GM18511 (cell line): Measurements from ENCODE around the gene FAM168A.
"Not testable (repeated sequence)": the region's sequence is repeated elsewhere in the genome, so short reads cannot be mapped to it uniquely, and the experiment has no call there.

Source experiments
- ATAC-seq: cut with Tn5 transposase; IDR thresholded peaks from one replicate; pipeline ENCODE4 v1.9.1; 2021; ENCODE audit warnings: mild to moderate bottlenecking, moderate library complexity; ENCODE audit not compliant: unreplicated experiment

The FAM168A gene

GRCh38 chr11:73597336-73597955, 466 bp downstream of the FAM168A start:
- no peak for ATAC-seq

- ATAC-seq = no peak
Measured at GRCh38 chr11:73596547-73596946, 1.4 kb downstream of the FAM168A start.

GRCh38 chr11:73592640-73593039, 5.3 kb downstream of the FAM168A start:
- no peak for ATAC-seq

- no peak for ATAC-seq
Measured at GRCh38 chr11:73591743-73592142, 6.2 kb downstream of the FAM168A start.

- ATAC-seq = no peak
Measured at GRCh38 chr11:73590991-73591390, 6.9 kb downstream of the FAM168A start.

- no peak for ATAC-seq
Measured at GRCh38 chr11:73586791-73587190, 11.1 kb downstream of the FAM168A start.

- ATAC-seq = no peak
Measured at GRCh38 chr11:73585834-73586575, 11.9 kb downstream of the FAM168A start.

GRCh38 chr11:73584831-73585230, 13.1 kb downstream of the FAM168A start:
- no peak for ATAC-seq

- ATAC-seq = no peak
Measured at GRCh38 chr11:73582653-73583052, 15.3 kb downstream of the FAM168A start.

- not testable (repeated sequence) for ATAC-seq
Measured at GRCh38 chr11:73580749-73581148, 17.2 kb downstream of the FAM168A start.

DNA sequence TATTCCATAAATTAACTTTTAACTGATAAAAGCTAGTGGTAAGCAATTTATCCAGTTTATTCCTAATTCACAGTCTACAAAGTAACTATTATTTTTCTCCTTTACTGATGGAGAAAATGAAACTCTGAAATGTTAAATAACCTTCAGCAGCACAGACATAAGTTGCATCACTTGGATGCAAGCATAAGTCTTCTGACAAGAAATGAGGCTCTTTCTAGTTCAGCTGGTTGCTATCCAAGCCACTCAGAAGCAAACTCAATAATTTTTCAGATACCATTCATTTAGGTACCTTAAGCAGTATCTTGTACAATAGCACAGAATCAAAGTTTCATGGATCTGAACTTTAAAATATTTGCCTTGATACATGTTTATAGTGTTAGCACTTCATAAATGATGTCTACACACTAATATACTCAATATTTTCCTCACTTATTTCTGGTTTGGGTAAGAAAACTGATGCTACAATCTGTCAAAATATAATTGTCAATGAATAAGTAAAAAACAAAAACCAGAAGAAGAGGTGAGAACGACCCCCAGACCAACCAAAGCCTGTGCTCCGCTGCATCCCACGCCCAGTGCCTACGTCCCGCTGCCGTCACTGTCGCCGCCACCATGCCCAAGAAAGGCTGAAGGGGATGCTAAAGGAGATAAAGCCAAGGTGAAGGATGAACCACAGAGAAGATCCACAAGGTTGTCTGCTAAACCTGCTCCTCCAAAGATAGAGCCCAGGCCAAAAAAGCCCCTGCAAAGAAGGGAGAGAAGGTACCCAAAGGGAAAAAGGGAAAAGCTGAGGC, 18.1 kb downstream of the FAM168A start:
- no peak for ATAC-seq

- ATAC-seq = no peak
Measured at GRCh38 chr11:73578592-73579185, 19.2 kb downstream of the FAM168A start.

GRCh38 chr11:73577496-73577917, 20.4 kb downstream of the FAM168A start:
- ATAC-seq = no peak

DNA sequence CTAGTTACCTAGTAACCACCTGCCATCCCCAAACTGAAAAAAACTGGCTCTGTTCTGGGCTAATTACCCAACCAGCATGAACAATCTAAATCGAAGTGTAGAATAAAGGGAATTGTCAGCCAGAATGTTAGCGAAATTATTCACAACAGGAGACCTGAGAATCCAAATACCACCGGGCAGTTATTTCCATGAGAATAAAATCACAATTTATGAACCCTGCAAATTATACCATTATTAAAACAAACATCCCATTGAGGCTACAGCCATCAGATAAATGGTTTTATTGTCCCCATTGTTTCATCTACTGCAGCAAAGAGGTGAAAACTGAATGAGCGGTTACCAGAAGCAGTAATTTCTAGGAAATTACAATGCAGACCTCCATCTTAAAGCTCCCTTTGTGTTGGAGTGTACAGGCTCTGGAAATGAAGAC, 21.7 kb downstream of the FAM168A start:
- ATAC-seq = no peak

- not testable (repeated sequence) for ATAC-seq
Measured at GRCh38 chr11:73571982-73572381, 25.9 kb downstream of the FAM168A start.

- ATAC-seq = no peak
Measured at GRCh38 chr11:73570415-73571114, 27.3 kb downstream of the FAM168A start.

DNA sequence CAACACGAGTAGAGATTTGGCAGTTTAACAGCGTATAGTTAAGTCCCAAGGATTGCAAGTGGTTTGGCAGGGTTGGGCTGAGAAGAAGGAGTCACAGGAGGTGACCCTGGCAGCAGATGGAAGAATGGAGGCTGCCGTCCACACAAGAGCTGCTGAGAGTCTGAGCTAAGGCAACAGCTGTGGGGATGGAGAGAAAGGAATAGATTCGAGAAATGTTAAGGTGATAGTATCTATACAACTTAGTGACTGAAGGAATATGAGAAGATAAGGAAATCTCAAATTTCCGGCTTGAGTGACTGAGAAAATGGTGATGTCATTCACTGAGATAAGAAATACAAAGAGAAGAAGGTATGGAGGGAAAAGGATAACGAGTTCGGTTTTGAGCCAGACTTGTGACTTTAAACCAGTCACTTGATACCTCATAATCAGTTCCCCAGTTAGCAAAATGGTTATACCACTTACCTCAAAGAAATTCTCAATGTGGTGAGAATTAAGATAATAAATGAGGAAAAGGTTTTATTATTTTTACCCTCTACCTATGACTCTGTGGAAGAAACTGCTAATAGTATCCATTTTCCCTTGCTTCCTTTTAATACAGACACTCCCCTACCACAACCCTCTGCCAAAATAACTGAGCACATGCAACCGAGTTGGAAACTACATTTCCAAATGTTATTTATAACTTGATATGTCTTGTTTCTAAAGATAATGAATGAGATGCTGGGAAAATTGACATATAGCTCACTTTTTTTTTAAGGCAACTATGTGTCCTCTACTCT, 30.7 kb downstream of the FAM168A start:
- no peak for ATAC-seq

- no peak for ATAC-seq
Measured at GRCh38 chr11:73566422-73566821, 31.5 kb downstream of the FAM168A start.

- ATAC-seq = no peak
Measured at GRCh38 chr11:73565804-73566203, 32.1 kb downstream of the FAM168A start.

DNA sequence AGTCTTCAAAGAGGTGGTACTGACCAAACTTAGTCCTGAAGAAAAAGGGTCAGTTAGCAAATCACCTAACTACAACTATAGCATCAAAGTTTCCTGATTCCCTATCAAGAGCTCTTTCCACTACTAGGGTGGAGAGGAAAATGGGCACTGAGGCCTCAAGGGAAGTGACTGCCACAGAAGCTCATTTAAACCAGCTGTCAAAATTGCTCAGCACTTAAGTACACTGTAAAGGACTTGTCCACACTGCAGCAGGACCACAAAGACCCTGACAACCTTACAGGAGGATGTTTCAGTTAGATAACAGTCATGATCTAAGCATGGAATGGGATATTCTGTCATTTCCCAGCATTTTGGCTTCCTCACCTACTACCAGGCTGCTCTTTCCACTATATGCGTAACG, 33.0 kb downstream of the FAM168A start:
- ATAC-seq = no peak
